Keratinocyte (primary cell): ENCODE data around the gene ARMC2. TPM values are rescaled to one million over a fixed set of nuclear protein-coding genes. Genes with fewer than 3 reads are reported as not detected.

ENCODE experiments used
- DNase-seq: peaks from one replicate; pipeline ENCODE4 v3.0.0-alpha.2; 2011; ENCODE audit warnings: low read depth, missing footprints, low spot score
- FAIRE-seq: peaks from 2 replicates; lab custom pipeline; 2011; peaks lifted over from hg19 to GRCh38; lab: Jason Lieb, UNC
- H2AFZ ChIP-seq: 2 replicates; pipeline ENCODE4 v1.6.0; 2012; ENCODE audit warnings: low read length, control low read depth, inconsistent platforms; ENCODE audit not compliant: control insufficient read depth
- H3K27ac ChIP-seq: 2 replicates; pipeline ENCODE4 v1.5.1; 2011; ENCODE audit warnings: low read length; ENCODE audit not compliant: control insufficient read depth, insufficient read depth
- H3K27me3 ChIP-seq: 3 replicates; pipeline ENCODE4 v1.6.0; 2011; ENCODE audit warnings: low read length; ENCODE audit not compliant: control insufficient read depth, insufficient read depth; ENCODE audit errors: extremely low read depth
- H3K36me3 ChIP-seq, 2 experiments: 2 replicates in 1 of 2; 3 replicates in 1 of 2; pipeline ENCODE4 v1.5.1; 2011; ENCODE audit warnings: low read length in 2 of 2, mild to moderate bottlenecking in 1 of 2; ENCODE audit not compliant: control insufficient read depth in 2 of 2, insufficient read depth in 2 of 2; ENCODE audit errors: extremely low read depth in 1 of 2
- H3K4me1 ChIP-seq: 3 replicates; pipeline ENCODE4 v1.5.1; 2011; ENCODE audit warnings: low read length; ENCODE audit not compliant: control insufficient read depth, insufficient read depth; ENCODE audit errors: extremely low read depth
- H3K4me2 ChIP-seq: 3 replicates; pipeline ENCODE4 v1.6.0; 2011; ENCODE audit warnings: low read depth, low read length; ENCODE audit not compliant: control insufficient read depth, insufficient read depth; ENCODE audit errors: extremely low read depth
- H3K4me3 ChIP-seq, 3 experiments: fragments of 200-600 bp in 1 of 3; sonication (generic) in 1 of 3; 2 replicates in 2 of 3; 3 replicates in 1 of 3; pipeline ENCODE4 v1.5.1; 2011 to 2016; ENCODE audit warnings: low read length in 3 of 3, mild to moderate bottlenecking in 3 of 3, control low read depth in 2 of 3, inconsistent platforms in 1 of 3, low read depth in 1 of 3, mixed read lengths in 1 of 3, mixed run types in 1 of 3, moderate library complexity in 1 of 3; ENCODE audit not compliant: control insufficient read depth in 2 of 3, insufficient read depth in 2 of 3; ENCODE audit errors: extremely low read depth in 1 of 3
- H3K79me2 ChIP-seq: 2 replicates; pipeline ENCODE4 v1.6.0; 2012; ENCODE audit warnings: low read length; ENCODE audit not compliant: control insufficient read depth, insufficient read depth
- H3K9ac ChIP-seq: 3 replicates; pipeline ENCODE4 v1.6.0; 2011; ENCODE audit warnings: low read length; ENCODE audit not compliant: control insufficient read depth, insufficient read depth; ENCODE audit errors: extremely low read depth
- H3K9me1 ChIP-seq: 3 replicates; pipeline ENCODE4 v1.6.0; 2011; ENCODE audit warnings: low read length; ENCODE audit not compliant: control insufficient read depth, insufficient read depth; ENCODE audit errors: extremely low read depth
- H3K9me3 ChIP-seq: 2 replicates; pipeline ENCODE4 v1.5.1; 2012; ENCODE audit warnings: low read depth, low read length; ENCODE audit not compliant: control insufficient read depth
- H4K20me1 ChIP-seq: 3 replicates; pipeline ENCODE4 v1.6.0; 2011; ENCODE audit warnings: low read length; ENCODE audit not compliant: control insufficient read depth, insufficient read depth; ENCODE audit errors: extremely low read depth
- CTCF ChIP-seq, 3 experiments: IDR thresholded peaks in 1 of 3; conservative IDR thresholded peaks in 1 of 3; optimal IDR thresholded peaks in 1 of 3; 2 replicates in 2 of 3; 3 replicates in 1 of 3; pipeline versions ENCODE3 to v1.5.1; 2011; ENCODE audit warnings: low read length in 3 of 3, mild to moderate bottlenecking in 3 of 3, moderate library complexity in 2 of 3, control low read depth in 1 of 3, inconsistent platforms in 1 of 3; ENCODE audit not compliant: insufficient read depth in 2 of 3; ENCODE audit errors: extremely low read depth in 1 of 3
- EZH2 ChIP-seq: IDR thresholded peaks from one replicate; pipeline ENCODE4 v1.6.1; 2012; ENCODE audit warnings: inconsistent platforms, mild to moderate bottlenecking, low read length, moderate library complexity
- dilution Hi-C: fragments of 300-500 bp; cut with MboI; formaldehyde crosslinking; loops from one replicate; pipeline ENCODE4 v1.7.0; 2020; ENCODE audit warnings: low sequenced_read_pairs; ENCODE audit not compliant: extremely low pct_ligation_motif_present
- polyA plus RNA-seq, 5 experiments: library from polyadenylated mRNA; depleted of rRNA in 3 of 5; stranded (reverse) in 3 of 5; stranded (forward) in 1 of 5; unstranded in 1 of 5; fragments of >200 nt; gene quantifications; 1 replicate in 1 of 5; 2 replicates in 3 of 5; 3 replicates in 1 of 5; pipeline versions ENCODE4 v1.2.1 to v1.2.3, GENCODE V29; 2011 to 2012; ENCODE audit warnings: missing spikeins in 2 of 5, low read depth in 1 of 5, low replicate concordance in 1 of 5

Gene ARMC2
- polyA plus RNA-seq, 1 donor (not counting 4 experiments of a cell fraction or from before 2014, with no cell fraction given): 3.8 TPM

- Histone ChIP-seq H4K20me1 (no peaks in the 10 kb centered on the region), H3K36me3 (no peaks in the 10 kb centered on the region), H3K4me3 (no peak overlapping the region), H2AFZ (no peak overlapping the region), H3K9me1 (no peaks in the 10 kb centered on the region), H3K9me3 (no peaks in the 10 kb centered on the region), H3K9ac (no peak overlapping the region), H3K27me3 (no peaks in the 10 kb centered on the region), H3K4me2 (no peak overlapping the region), H3K27ac (no peak overlapping the region), H3K79me2 (no peaks in the 10 kb centered on the region), H3K4me1 (no peaks in the 10 kb centered on the region)
- no peak for DNase-seq
- dilution Hi-C loops: no loop called here
- FAIRE-seq: no peak
- TF ChIP-seq EZH2: no peak
- no peak for TF ChIP-seq CTCF (optimal IDR thresholded peaks at IDR 0.05 in 1 of 3, IDR thresholded peaks at IDR 0.05 in 1 of 3, conservative IDR thresholded peaks at IDR 0.05 in 1 of 3; ENCODE audit: extremely low read depth in 1 of 3, insufficient read depth in 2 of 3, low read length in 3 of 3)
These were observed 39.0 kb upstream of the ARMC2 start for GRCh38 chr6:108809211-108809610.

GRCh38 chr6:108810057-108810643 is 38.1 kb upstream of the ARMC2 start:
- no peak for FAIRE-seq
- Histone ChIP-seq H2AFZ (no peak overlapping the region), H3K9ac (no peak overlapping the region), H3K9me3 (no peaks in the 10 kb centered on the region), H3K79me2 (no peaks in the 10 kb centered on the region), H4K20me1 (no peaks in the 10 kb centered on the region), H3K36me3 (no peaks in the 10 kb centered on the region), H3K4me1 (no peaks in the 10 kb centered on the region), H3K4me3 (no peak overlapping the region), H3K27me3 (no peaks in the 10 kb centered on the region), H3K27ac (no peak overlapping the region), H3K4me2 (no peak overlapping the region), H3K9me1 (no peaks in the 10 kb centered on the region)
- DNase-seq: no peak
- dilution Hi-C loops: no loop called here
- TF ChIP-seq CTCF (optimal IDR thresholded peaks at IDR 0.05 in 1 of 3, IDR thresholded peaks at IDR 0.05 in 1 of 3, conservative IDR thresholded peaks at IDR 0.05 in 1 of 3; ENCODE audit: extremely low read depth in 1 of 3, insufficient read depth in 2 of 3, low read length in 3 of 3) (no peak), EZH2 (no peak)
